GM21737 (cell line): ENCODE measurements around the gene NYAP2.

Experiments
- ATAC-seq: cut with Tn5 transposase; IDR thresholded peaks from one replicate; pipeline ENCODE4 v1.9.1; 2021; ENCODE audit warnings: mild to moderate bottlenecking, moderate library complexity; ENCODE audit not compliant: unreplicated experiment

Gene NYAP2

GRCh38 chr2:225472161-225472560 is 72.7 kb downstream of the NYAP2 start:
- ATAC-seq = no peak

- no peak for ATAC-seq
Measured at GRCh38 chr2:225479386-225479785, 79.9 kb downstream of the NYAP2 start.

GRCh38 chr2:225484751-225485150 is 85.2 kb downstream of the NYAP2 start:
- no peak for ATAC-seq

GRCh38 chr2:225486236-225486635 is 86.7 kb downstream of the NYAP2 start:
- no peak for ATAC-seq

- no peak for ATAC-seq
Measured at GRCh38 chr2:225487878-225488416, 88.4 kb downstream of the NYAP2 start.

- ATAC-seq = no peak
Measured at GRCh38 chr2:225488743-225489142, 89.2 kb downstream of the NYAP2 start.

GRCh38 chr2:225493420-225494099 is 94.0 kb downstream of the NYAP2 start:
- ATAC-seq = no peak

- no peak for ATAC-seq
Measured at GRCh38 chr2:225494100-225494459, 94.6 kb downstream of the NYAP2 start.

GRCh38 chr2:225495706-225496105 is 96.2 kb downstream of the NYAP2 start:
- ATAC-seq = no peak

GRCh38 chr2:225496568-225496967 is 97.1 kb downstream of the NYAP2 start:
- ATAC-seq = no peak

- ATAC-seq = no peak
Measured at GRCh38 chr2:225497166-225497565, 97.7 kb downstream of the NYAP2 start.

- no peak for ATAC-seq
Measured at GRCh38 chr2:225501022-225501421, 101.5 kb downstream of the NYAP2 start.

GRCh38 chr2:225502971-225503370 is 103.5 kb downstream of the NYAP2 start:
- no peak for ATAC-seq

GRCh38 chr2:225510796-225511195 is 111.3 kb downstream of the NYAP2 start:
- ATAC-seq = no peak

GRCh38 chr2:225512469-225512868 is 113.0 kb downstream of the NYAP2 start:
- ATAC-seq = no peak

- ATAC-seq = no peak
Measured at GRCh38 chr2:225512876-225513540, 113.5 kb downstream of the NYAP2 start.

- ATAC-seq = no peak
Measured at GRCh38 chr2:225515033-225515432, 115.5 kb downstream of the NYAP2 start.

GRCh38 chr2:225526760-225527390 is 127.4 kb downstream of the NYAP2 start:
- no peak for ATAC-seq

- ATAC-seq = no peak
Measured at GRCh38 chr2:225531559-225531958, 132.0 kb downstream of the NYAP2 start.

- ATAC-seq = no peak
Measured at GRCh38 chr2:225532096-225532495, 132.6 kb downstream of the NYAP2 start.

GRCh38 chr2:225534037-225534436 is 134.5 kb downstream of the NYAP2 start:
- ATAC-seq = no peak

- no peak for ATAC-seq
Measured at GRCh38 chr2:225534697-225535096, 135.2 kb downstream of the NYAP2 start.
